NCI-H2196 (cell line): ENCODE measurements around the gene MRPS17.

ENCODE experiments used
- DNase-seq: peaks from one replicate; lab custom pipeline; 2025; ENCODE audit not compliant: unreplicated experiment; lab: John Stamatoyannopoulos, UW

MRPS17 gene

GRCh38 chr7:55970561-55970960, 18.9 kb downstream of the MRPS17 start:
- peak; percentile 74 for DNase-seq

- DNase-seq: peak; percentile 77
These were observed 19.3 kb downstream of the MRPS17 start for GRCh38 chr7:55970978-55971377.

- no peak for DNase-seq
These were observed 22.1 kb downstream of the MRPS17 start for GRCh38 chr7:55973747-55974250.

GRCh38 chr7:55975988-55976633, 24.4 kb downstream of the MRPS17 start:
- DNase-seq: peak; percentile 87

GRCh38 chr7:55977831-55978230, 26.2 kb downstream of the MRPS17 start:
- peak; percentile 81 for DNase-seq

GRCh38 chr7:55980266-55980665, 28.6 kb downstream of the MRPS17 start:
- no peak for DNase-seq

- DNase-seq: no peak
These were observed 31.9 kb downstream of the MRPS17 start for GRCh38 chr7:55983537-55983936.

GRCh38 chr7:55992346-55992745, 40.7 kb downstream of the MRPS17 start:
- DNase-seq: no peak

GRCh38 chr7:55996856-55997500, 45.3 kb downstream of the MRPS17 start:
- DNase-seq: no peak

GRCh38 chr7:56003749-56004148, 52.1 kb downstream of the MRPS17 start:
- DNase-seq: no peak
